Ishikawa (cell line): ENCODE measurements around the gene PRICKLE1.

Source experiments
- CEBPB ChIP-seq: IDR thresholded peaks from 2 replicates; pipeline ENCODE4 v1.6.1; 2012
- CREB1 ChIP-seq: IDR thresholded peaks from 2 replicates; pipeline ENCODE4 v1.6.1; 2012; ENCODE audit warnings: low read depth
- EGR1 ChIP-seq: IDR thresholded peaks from 2 replicates; pipeline ENCODE4 v1.6.1; 2012
- EP300 ChIP-seq: IDR thresholded peaks from 2 replicates; pipeline ENCODE4 v1.6.1; 2012; ENCODE audit warnings: borderline replicate concordance
- FOXM1 ChIP-seq: IDR thresholded peaks from 2 replicates; pipeline ENCODE4 v1.6.1; 2012; ENCODE audit warnings: low read depth, borderline replicate concordance
- MAX ChIP-seq: IDR thresholded peaks from 2 replicates; pipeline ENCODE4 v1.6.1; 2012
- NFIC ChIP-seq: IDR thresholded peaks from 2 replicates; pipeline ENCODE4 v1.6.1; 2012
- RAD21 ChIP-seq: IDR thresholded peaks from 2 replicates; pipeline ENCODE4 v1.6.1; 2012; ENCODE audit warnings: low read depth
- REST ChIP-seq: IDR thresholded peaks from 2 replicates; pipeline ENCODE4 v1.6.1; 2012; ENCODE audit warnings: low read depth, mild to moderate bottlenecking
- TAF1 ChIP-seq: IDR thresholded peaks from 2 replicates; pipeline ENCODE4 v1.6.1; 2012; ENCODE audit warnings: low read depth, mild to moderate bottlenecking
- TCF12 ChIP-seq: IDR thresholded peaks from 2 replicates; pipeline ENCODE4 v1.6.1; 2012; ENCODE audit warnings: low read depth
- TEAD4 ChIP-seq: IDR thresholded peaks from 2 replicates; pipeline ENCODE4 v1.6.1; 2012
- USF1 ChIP-seq: IDR thresholded peaks from 2 replicates; pipeline ENCODE4 v1.6.1; 2012
- YY1 ChIP-seq: IDR thresholded peaks from 2 replicates; pipeline ENCODE4 v1.6.1; 2012; ENCODE audit warnings: low read depth
- ZBTB7A ChIP-seq: IDR thresholded peaks from 2 replicates; pipeline ENCODE4 v1.6.1; 2012; ENCODE audit warnings: low read depth

PRICKLE1 gene

GRCh38 chr12:42546709-42547108, 42.8 kb downstream of the PRICKLE1 start:
- TF ChIP-seq YY1 (no peak), TAF1 (no peak), CREB1 (no peak), REST (no peak), ZBTB7A (no peak), NFIC (no peak), EGR1 (no peak), USF1 (no peak), TCF12 (no peak), MAX (no peak), RAD21 (no peak), TEAD4 (no peak), CEBPB (no peak), EP300 (no peak), FOXM1 (no peak)

GRCh38 chr12:42541965-42542364, 47.6 kb downstream of the PRICKLE1 start:
- TF ChIP-seq CEBPB (no peak), TAF1 (no peak), RAD21 (no peak), FOXM1 (no peak), MAX (no peak), TEAD4 (no peak), EGR1 (no peak), NFIC (no peak), YY1 (no peak), ZBTB7A (no peak), EP300 (no peak), USF1 (no peak)

GRCh38 chr12:42539696-42540095, 49.9 kb downstream of the PRICKLE1 start:
- TF ChIP-seq EP300 (no peak), REST (no peak), CREB1 (no peak), EGR1 (no peak), TEAD4 (no peak), TCF12 (no peak), CEBPB (no peak), FOXM1 (no peak), MAX (no peak), ZBTB7A (no peak), USF1 (no peak), YY1 (no peak), NFIC (no peak), TAF1 (no peak)

- TF ChIP-seq CEBPB (no peak), USF1 (no peak), REST (no peak)
Observed at GRCh38 chr12:42538203-42538602, 51.3 kb downstream of the PRICKLE1 start.
